Measurements from ENCODE around the gene POLE3. TPM values are rescaled to one million over a fixed set of nuclear protein-coding genes. Genes with fewer than 3 reads are reported as not detected.

POLE3 gene
- total and polyA plus RNA-seq, 2 experiments from 2014 or later, result 39.2 to 81.3 TPM

GRCh38 chr9:113388833-113389232 lies 21.6 kb downstream of the POLE3 start:
- H2AFZ ChIP-seq, result no peak overlapping the region
- TF ChIP-seq CREB1 (CRISPR knock-in tag; IDR thresholded peaks at IDR 0.05; ENCODE audit: low read depth) (no peak), ZNF114 (CRISPR knock-in tag; IDR thresholded peaks at IDR 0.05) (no peak), ZNF462 (CRISPR knock-in tag; IDR thresholded peaks at IDR 0.05) (no peak), NANOG (IDR thresholded peaks at IDR 0.05; ENCODE audit: borderline replicate concordance) (no peak), REST (IDR thresholded peaks at IDR 0.05; ENCODE audit: unreplicated experiment) (no peak), ETS1 (IDR thresholded peaks at IDR 0.05) (no peak), EZH2 (IDR thresholded peaks at IDR 0.05; ENCODE audit: low read depth, unreplicated experiment) (no peak), JUNB (IDR thresholded peaks at IDR 0.05; ENCODE audit: unreplicated experiment) (no peak), CTCF (conservative IDR thresholded peaks at IDR 0.05; ENCODE audit: low read depth in 2 of 2) (no peak), EZH2phosphoT487 (IDR thresholded peaks at IDR 0.05; ENCODE audit: unreplicated experiment) (no peak), POLR2AphosphoS5 (IDR thresholded peaks at IDR 0.05; ENCODE audit: low read depth) (no peak), ZNF331 (CRISPR knock-in tag; IDR thresholded peaks at IDR 0.05; ENCODE audit: low read depth) (no peak), STAT1 (IDR thresholded peaks at IDR 0.05; ENCODE audit: unreplicated experiment) (no peak)
- Mint-ChIP-seq H3K4me3 (no peak overlapping the region), H3K27me3 (ENCODE audit: insufficient read depth, low read depth, poor library complexity) (peaks cover 5% of the 10 kb centered on the region), H3K36me3 (ENCODE audit: low read depth) (peaks cover 11% of the 10 kb centered on the region; the same call in 2 of the 3 replicates), H3K9me3 (no peaks in the 10 kb centered on the region), H3K27ac (no peak overlapping the region), H3K4me1 (no peaks in the 10 kb centered on the region)
- no peaks in the 10 kb centered on the region for H3K9me2 ChIP-seq (ENCODE audit: insufficient read depth)
- no peak overlapping the region for H3K4me3 ChIP-seq
- H3K36me3 ChIP-seq (ENCODE audit: insufficient read depth), result no peaks in the 10 kb centered on the region
- no peaks in the 10 kb centered on the region for H3F3A ChIP-seq (replicated peaks; ENCODE audit: low read depth)
- ATAC-seq (no peak), DNase-seq (ENCODE audit: low spot score) (no peak)
- H3K27ac ChIP-seq (ENCODE audit: low read depth), result no peak overlapping the region
- no peaks in the 10 kb centered on the region for H3K27me3 ChIP-seq (ENCODE audit: insufficient read depth)
- H4K20me1 ChIP-seq (replicated peaks; ENCODE audit: insufficient read depth), result peaks cover 2% of the 10 kb centered on the region; the same call in 1 of the 2 replicates
- H3K4me1 ChIP-seq (ENCODE audit: insufficient read depth), result no peaks in the 10 kb centered on the region
- H3K79me2 ChIP-seq (replicated peaks; ENCODE audit: insufficient read depth), result no peaks in the 10 kb centered on the region
- no peak overlapping the region for H3K4me2 ChIP-seq
